ENCODE measurements around the gene TRNT1. TPM values are rescaled to one million over a fixed set of nuclear protein-coding genes. Genes with fewer than 3 reads are reported as not detected.

The TRNT1 gene
- total and polyA plus RNA-seq, 2 experiments from 2014 or later = 33.9 to 36.4 TPM

DNA sequence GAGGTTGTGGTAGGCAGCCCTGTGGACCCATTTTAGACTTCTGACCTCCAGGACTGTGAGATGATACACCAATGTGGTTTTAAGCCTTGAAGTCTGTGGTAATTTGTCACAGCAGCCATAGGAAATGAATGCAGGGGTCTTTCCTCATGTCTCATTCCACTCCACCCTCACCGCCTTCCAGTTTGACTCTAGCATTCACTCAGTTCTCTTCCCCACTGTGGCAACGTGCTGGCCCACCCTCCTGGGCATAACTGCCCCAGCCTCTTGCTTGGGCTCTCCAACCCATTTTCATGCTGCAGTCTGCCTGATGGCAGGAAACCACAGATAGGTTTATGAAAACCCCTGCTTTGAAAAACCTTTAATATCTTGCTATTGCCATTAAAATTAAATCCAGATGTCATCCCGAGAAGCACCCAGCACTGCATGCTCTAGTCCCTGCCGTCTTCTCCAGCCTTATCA lies 7.3 kb upstream of the TRNT1 start (continued):
- TF ChIP-seq, protein P1, sequence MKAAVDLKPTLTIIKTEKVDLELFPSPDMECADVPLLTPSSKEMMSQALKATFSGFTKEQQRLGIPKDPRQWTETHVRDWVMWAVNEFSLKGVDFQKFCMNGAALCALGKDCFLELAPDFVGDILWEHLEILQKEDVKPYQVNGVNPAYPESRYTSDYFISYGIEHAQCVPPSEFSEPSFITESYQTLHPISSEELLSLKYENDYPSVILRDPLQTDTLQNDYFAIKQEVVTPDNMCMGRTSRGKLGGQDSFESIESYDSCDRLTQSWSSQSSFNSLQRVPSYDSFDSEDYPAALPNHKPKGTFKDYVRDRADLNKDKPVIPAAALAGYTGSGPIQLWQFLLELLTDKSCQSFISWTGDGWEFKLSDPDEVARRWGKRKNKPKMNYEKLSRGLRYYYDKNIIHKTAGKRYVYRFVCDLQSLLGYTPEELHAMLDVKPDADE (IDR thresholded peaks at IDR 0.05) = no peak
- TF ChIP-seq ZNF114 (CRISPR knock-in tag; IDR thresholded peaks at IDR 0.05) (no peak), EZH2phosphoT487 (IDR thresholded peaks at IDR 0.05; ENCODE audit: unreplicated experiment) (no peak), JUNB (IDR thresholded peaks at IDR 0.05; ENCODE audit: unreplicated experiment) (no peak), POLR2AphosphoS5 (IDR thresholded peaks at IDR 0.05; ENCODE audit: low read depth) (no peak), STAT1 (IDR thresholded peaks at IDR 0.05; ENCODE audit: unreplicated experiment) (no peak), ZNF331 (CRISPR knock-in tag; IDR thresholded peaks at IDR 0.05; ENCODE audit: low read depth) (no peak), CREB1 (CRISPR knock-in tag; IDR thresholded peaks at IDR 0.05; ENCODE audit: low read depth) (no peak), NANOG (IDR thresholded peaks at IDR 0.05; ENCODE audit: borderline replicate concordance) (no peak)
- TF ChIP-seq, protein P2, sequence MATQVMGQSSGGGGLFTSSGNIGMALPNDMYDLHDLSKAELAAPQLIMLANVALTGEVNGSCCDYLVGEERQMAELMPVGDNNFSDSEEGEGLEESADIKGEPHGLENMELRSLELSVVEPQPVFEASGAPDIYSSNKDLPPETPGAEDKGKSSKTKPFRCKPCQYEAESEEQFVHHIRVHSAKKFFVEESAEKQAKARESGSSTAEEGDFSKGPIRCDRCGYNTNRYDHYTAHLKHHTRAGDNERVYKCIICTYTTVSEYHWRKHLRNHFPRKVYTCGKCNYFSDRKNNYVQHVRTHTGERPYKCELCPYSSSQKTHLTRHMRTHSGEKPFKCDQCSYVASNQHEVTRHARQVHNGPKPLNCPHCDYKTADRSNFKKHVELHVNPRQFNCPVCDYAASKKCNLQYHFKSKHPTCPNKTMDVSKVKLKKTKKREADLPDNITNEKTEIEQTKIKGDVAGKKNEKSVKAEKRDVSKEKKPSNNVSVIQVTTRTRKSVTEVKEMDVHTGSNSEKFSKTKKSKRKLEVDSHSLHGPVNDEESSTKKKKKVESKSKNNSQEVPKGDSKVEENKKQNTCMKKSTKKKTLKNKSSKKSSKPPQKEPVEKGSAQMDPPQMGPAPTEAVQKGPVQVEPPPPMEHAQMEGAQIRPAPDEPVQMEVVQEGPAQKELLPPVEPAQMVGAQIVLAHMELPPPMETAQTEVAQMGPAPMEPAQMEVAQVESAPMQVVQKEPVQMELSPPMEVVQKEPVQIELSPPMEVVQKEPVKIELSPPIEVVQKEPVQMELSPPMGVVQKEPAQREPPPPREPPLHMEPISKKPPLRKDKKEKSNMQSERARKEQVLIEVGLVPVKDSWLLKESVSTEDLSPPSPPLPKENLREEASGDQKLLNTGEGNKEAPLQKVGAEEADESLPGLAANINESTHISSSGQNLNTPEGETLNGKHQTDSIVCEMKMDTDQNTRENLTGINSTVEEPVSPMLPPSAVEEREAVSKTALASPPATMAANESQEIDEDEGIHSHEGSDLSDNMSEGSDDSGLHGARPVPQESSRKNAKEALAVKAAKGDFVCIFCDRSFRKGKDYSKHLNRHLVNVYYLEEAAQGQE (IDR thresholded peaks at IDR 0.05; ENCODE audit: unreplicated experiment) = no peak
- TF ChIP-seq, protein P3, sequence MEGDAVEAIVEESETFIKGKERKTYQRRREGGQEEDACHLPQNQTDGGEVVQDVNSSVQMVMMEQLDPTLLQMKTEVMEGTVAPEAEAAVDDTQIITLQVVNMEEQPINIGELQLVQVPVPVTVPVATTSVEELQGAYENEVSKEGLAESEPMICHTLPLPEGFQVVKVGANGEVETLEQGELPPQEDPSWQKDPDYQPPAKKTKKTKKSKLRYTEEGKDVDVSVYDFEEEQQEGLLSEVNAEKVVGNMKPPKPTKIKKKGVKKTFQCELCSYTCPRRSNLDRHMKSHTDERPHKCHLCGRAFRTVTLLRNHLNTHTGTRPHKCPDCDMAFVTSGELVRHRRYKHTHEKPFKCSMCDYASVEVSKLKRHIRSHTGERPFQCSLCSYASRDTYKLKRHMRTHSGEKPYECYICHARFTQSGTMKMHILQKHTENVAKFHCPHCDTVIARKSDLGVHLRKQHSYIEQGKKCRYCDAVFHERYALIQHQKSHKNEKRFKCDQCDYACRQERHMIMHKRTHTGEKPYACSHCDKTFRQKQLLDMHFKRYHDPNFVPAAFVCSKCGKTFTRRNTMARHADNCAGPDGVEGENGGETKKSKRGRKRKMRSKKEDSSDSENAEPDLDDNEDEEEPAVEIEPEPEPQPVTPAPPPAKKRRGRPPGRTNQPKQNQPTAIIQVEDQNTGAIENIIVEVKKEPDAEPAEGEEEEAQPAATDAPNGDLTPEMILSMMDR (conservative IDR thresholded peaks at IDR 0.05; ENCODE audit: low read depth in 2 of 2) = no peak

DNA sequence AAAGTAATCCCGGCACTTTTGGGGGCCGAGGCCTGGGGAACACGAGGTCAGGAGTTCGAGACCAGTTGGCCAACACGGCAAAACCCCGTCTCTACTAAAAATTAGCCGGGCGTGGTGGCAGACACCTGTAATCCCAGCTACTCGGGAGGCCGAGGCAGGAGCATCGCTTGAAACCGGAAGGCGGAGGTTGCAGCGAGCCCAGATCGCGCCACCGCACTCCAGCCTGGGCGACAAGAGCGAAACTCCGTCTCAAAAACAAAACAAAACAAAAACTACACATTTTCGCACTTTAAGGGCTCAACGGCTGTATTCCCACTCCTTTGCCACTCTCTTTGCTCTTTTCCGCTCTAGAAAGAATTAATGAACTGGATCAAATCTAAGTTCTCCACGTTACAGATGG lies 763 bp upstream of the TRNT1 start:
- no peaks in the 10 kb centered on the region for H3K27me3 ChIP-seq (ENCODE audit: insufficient read depth)
- H4K20me1 ChIP-seq (replicated peaks; ENCODE audit: insufficient read depth) = 0 out of 2 replicates have a peak, but pooled peaks cover 7% of the 10 kb centered on the region
- H2AFZ ChIP-seq = peak overlapping the region; percentile 92
- H3K9me3 Mint-ChIP-seq = peaks cover 53% of the 10 kb centered on the region
- no peak overlapping the region for H3K27ac Mint-ChIP-seq
- H3K36me3 Mint-ChIP-seq (ENCODE audit: low read depth) = peaks cover 33% of the 10 kb centered on the region
- DNase-seq (ENCODE audit: low spot score) (no peak), ATAC-seq (no peak)
- H3K36me3 ChIP-seq (ENCODE audit: insufficient read depth) = peaks cover 22% of the 10 kb centered on the region
- H3K4me1 Mint-ChIP-seq = peaks cover 6% of the 10 kb centered on the region; the same call in 2 of the 3 replicates
- peak overlapping the region; percentile 36 for H3K27ac ChIP-seq (ENCODE audit: low read depth)
- H3K4me2 ChIP-seq = peak overlapping the region; percentile 78
- peaks cover 27% of the 10 kb centered on the region for H3K79me2 ChIP-seq (replicated peaks; ENCODE audit: insufficient read depth)
- H3F3A ChIP-seq (replicated peaks; ENCODE audit: low read depth) = peaks cover 7% of the 10 kb centered on the region; the same call in 1 of the 2 replicates
- H3K4me1 ChIP-seq (ENCODE audit: insufficient read depth) = peaks cover 6% of the 10 kb centered on the region; the same call in 1 of the 2 replicates
- peak overlapping the region; percentile 96 for H3K4me3 Mint-ChIP-seq
- no peaks in the 10 kb centered on the region for H3K9me2 ChIP-seq (ENCODE audit: insufficient read depth)
- H3K4me3 ChIP-seq = peak overlapping the region; percentile 97
- peaks cover 7% of the 10 kb centered on the region for H3K27me3 Mint-ChIP-seq (ENCODE audit: insufficient read depth, low read depth, poor library complexity)
- TF ChIP-seq NANOG (IDR thresholded peaks at IDR 0.05; ENCODE audit: borderline replicate concordance) (no peak), CREB1 (CRISPR knock-in tag; IDR thresholded peaks at IDR 0.05; ENCODE audit: low read depth) (no peak), POLR2AphosphoS5 (IDR thresholded peaks at IDR 0.05; ENCODE audit: low read depth) (no peak), ZNF331 (CRISPR knock-in tag; IDR thresholded peaks at IDR 0.05; ENCODE audit: low read depth) (no peak), STAT1 (IDR thresholded peaks at IDR 0.05; ENCODE audit: unreplicated experiment) (no peak), ZNF114 (CRISPR knock-in tag; IDR thresholded peaks at IDR 0.05) (no peak)
- TF ChIP-seq, protein P4, sequence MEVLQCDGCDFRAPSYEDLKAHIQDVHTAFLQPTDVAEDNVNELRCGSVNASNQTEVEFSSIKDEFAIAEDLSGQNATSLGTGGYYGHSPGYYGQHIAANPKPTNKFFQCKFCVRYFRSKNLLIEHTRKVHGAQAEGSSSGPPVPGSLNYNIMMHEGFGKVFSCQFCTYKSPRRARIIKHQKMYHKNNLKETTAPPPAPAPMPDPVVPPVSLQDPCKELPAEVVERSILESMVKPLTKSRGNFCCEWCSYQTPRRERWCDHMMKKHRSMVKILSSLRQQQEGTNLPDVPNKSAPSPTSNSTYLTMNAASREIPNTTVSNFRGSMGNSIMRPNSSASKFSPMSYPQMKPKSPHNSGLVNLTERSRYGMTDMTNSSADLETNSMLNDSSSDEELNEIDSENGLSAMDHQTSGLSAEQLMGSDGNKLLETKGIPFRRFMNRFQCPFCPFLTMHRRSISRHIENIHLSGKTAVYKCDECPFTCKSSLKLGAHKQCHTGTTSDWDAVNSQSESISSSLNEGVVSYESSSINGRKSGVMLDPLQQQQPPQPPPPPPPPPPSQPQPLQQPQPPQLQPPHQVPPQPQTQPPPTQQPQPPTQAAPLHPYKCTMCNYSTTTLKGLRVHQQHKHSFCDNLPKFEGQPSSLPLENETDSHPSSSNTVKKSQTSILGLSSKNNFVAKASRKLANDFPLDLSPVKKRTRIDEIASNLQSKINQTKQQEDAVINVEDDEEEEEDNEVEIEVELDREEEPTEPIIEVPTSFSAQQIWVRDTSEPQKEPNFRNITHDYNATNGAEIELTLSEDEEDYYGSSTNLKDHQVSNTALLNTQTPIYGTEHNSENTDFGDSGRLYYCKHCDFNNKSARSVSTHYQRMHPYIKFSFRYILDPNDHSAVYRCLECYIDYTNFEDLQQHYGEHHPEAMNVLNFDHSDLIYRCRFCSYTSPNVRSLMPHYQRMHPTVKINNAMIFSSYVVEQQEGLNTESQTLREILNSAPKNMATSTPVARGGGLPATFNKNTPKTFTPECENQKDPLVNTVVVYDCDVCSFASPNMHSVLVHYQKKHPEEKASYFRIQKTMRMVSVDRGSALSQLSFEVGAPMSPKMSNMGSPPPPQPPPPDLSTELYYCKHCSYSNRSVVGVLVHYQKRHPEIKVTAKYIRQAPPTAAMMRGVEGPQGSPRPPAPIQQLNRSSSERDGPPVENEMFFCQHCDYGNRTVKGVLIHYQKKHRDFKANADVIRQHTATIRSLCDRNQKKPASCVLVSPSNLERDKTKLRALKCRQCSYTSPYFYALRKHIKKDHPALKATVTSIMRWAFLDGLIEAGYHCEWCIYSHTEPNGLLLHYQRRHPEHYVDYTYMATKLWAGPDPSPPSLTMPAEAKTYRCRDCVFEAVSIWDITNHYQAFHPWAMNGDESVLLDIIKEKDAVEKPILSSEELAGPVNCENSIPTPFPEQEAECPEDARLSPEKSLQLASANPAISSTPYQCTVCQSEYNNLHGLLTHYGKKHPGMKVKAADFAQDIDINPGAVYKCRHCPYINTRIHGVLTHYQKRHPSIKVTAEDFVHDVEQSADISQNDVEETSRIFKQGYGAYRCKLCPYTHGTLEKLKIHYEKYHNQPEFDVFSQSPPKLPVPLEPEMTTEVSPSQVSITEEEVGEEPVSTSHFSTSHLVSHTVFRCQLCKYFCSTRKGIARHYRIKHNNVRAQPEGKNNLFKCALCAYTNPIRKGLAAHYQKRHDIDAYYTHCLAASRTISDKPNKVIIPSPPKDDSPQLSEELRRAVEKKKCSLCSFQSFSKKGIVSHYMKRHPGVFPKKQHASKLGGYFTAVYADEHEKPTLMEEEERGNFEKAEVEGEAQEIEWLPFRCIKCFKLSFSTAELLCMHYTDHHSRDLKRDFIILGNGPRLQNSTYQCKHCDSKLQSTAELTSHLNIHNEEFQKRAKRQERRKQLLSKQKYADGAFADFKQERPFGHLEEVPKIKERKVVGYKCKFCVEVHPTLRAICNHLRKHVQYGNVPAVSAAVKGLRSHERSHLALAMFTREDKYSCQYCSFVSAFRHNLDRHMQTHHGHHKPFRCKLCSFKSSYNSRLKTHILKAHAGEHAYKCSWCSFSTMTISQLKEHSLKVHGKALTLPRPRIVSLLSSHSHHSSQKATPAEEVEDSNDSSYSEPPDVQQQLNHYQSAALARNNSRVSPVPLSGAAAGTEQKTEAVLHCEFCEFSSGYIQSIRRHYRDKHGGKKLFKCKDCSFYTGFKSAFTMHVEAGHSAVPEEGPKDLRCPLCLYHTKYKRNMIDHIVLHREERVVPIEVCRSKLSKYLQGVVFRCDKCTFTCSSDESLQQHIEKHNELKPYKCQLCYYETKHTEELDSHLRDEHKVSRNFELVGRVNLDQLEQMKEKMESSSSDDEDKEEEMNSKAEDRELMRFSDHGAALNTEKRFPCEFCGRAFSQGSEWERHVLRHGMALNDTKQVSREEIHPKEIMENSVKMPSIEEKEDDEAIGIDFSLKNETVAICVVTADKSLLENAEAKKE (CRISPR knock-in tag; IDR thresholded peaks at IDR 0.05) = no peak
